Activated T-cell treated with anti-CD3 and anti-CD28 coated beads for 4 hours (primary cell): ENCODE measurements around the gene ARFGAP1.

Experiments used
- DNase-seq: peaks from one replicate; pipeline ENCODE4 v3.0.0-alpha.2; 2020

ARFGAP1 gene

GRCh38 chr20:63280929-63281545, 8.4 kb downstream of the ARFGAP1 start:
- DNase-seq, result no peak

- DNase-seq, result no peak
These were observed 9.4 kb downstream of the ARFGAP1 start for GRCh38 chr20:63281742-63282665.

DNA sequence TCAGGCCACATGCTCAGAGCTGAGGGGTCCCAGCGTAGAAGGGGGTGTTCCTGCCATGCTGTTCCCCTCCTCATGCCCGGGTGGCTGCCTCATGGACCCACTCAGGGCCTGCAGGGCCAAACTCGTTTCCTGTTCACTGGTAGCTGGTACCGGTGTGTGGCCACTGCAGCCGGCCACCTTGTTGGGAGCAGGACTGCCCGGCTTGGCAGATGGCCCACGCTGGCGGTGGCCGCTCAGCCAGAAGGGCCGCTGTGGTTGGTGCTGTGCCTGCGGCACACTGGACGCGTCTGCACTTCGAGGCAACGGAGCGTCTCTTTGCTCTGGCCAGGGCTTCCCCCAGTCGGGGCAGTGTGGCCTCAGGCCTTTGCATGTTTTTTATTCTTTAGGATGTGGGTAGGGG, 10.3 kb downstream of the ARFGAP1 start:
- no peak for DNase-seq

- DNase-seq, result no peak
These were observed 10.9 kb downstream of the ARFGAP1 start for GRCh38 chr20:63283397-63284082.

DNA sequence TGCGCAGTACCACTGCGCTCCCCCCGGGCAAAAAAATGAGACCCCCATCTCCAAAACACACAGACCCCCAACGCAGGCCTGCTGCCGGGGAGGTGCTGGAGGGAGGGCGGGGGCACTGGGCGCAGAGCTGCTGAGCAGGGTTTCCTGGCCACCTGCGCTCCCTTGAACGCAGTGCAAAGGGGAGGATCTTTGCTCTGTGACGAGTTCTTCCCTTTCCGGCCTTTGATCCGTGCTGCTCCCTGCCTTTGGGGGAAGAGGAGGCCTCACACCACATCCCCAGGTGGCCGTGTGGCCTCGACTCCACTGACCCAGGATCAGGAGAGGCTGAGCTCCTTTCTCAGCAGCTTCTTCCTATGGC, 11.4 kb downstream of the ARFGAP1 start:
- no peak for DNase-seq

DNA sequence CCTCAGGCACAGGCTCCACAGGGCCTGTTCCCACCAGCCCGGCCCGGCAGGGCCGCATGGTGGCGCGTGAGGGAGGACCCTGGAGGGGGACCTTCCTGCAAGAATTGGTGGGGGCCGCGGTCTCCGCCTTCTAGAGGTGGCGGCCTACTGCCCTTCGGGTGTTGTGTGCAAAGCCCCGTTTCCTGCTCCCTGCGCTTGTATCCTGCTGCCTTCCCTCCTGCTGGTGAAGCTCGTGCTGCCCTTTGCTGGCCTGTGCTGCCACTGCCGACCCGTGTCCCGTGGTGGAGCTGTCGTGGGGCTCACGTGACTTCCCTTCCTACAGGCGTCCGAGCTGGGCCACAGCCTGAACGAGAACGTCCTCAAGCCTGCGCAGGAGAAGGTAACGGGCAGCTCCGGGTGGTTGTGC, 11.9 kb downstream of the ARFGAP1 start:
- no peak for DNase-seq

- DNase-seq, result no peak
These were observed 12.4 kb downstream of the ARFGAP1 start for GRCh38 chr20:63284981-63285524.

DNA sequence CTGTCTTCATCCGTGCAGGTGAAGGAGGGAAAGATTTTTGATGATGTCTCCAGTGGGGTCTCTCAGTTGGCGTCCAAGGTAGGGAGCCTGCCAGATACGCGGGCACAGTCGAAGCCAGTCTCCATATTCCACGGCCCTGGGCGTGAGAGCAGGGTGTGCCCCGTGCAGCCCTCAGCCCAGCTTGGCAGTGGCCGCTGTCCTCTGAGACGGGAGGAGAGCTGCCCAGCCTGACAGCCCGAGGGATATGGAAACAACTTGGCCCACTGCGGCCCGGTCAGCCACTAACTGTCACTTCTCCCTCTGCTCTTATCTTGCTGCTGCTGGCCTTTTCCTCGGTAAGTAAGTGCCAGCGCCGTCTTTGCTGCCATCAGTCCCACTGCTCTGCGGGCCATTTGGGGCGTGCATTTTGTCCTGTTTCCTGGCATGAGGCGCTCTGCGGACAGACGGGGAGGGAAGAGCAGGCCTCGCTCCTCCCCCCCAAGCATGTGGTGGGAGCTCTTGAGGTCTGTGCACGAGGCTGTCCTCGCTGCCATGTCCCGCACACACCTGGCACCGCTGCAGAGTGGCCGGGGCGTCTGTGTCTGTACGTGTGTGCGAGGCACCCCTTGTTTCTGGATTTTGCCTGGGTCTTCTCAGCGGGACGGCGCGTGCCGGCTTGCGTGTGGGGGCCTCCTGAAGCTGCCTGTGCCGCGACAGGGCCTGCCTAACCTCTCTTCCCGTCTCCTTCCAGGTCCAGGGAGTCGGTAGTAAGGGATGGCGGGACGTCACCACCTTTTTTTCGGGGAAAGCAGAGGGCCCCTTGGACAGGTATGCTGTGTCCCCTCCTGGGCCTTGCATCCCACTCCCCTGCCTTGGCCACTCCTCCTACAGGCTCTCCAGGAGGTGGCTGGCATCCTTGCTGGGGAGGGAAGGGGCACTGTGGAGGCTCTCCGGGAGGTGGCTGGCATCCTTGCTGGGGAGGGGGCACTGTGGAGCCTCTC, 13.3 kb downstream of the ARFGAP1 start:
- DNase-seq, result no peak

- no peak for DNase-seq
These were observed 14.4 kb downstream of the ARFGAP1 start for GRCh38 chr20:63286781-63287696.

DNA sequence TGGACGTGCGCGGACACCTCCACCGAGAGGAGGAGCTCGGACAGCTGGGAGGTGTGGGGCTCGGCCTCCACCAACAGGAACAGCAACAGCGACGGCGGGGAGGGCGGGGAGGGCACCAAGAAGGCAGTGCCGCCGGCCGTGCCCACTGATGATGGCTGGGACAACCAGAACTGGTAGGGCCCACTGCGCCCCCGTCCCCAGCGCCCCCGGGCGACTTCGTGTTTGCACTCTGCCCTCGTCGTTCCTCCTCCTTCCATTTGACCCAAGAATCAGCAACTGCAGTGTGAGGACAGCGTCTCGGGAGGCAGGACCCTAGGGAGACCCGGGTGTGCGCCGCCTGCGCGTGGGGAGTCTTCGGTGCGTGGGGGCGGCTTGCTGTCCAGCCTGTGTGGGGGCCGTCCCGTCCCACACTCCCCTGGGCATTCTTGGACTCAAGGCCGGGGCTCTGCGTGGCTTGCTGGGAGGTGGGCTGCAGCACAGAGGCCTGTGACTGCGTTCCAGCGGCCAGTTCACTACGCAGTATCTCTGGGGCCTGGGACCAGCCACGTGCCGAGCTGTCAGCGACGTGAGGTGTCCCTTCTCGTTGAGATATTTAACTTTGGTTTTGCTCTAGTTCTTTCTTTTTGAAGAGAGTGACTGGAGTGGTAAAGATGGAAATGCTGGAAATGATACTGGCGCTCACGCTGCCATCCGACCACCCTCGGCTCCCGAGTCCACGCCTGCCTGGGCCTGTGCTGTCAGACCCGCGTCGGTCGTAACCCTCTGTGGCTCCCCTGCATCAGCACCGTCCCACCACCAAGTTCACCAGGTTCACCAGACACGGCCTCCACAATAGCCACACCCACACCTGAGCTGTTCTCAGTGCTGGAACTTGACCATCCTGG, 15.3 kb downstream of the ARFGAP1 start:
- no peak for DNase-seq

- no peak for DNase-seq
These were observed 16.1 kb downstream of the ARFGAP1 start for GRCh38 chr20:63288581-63289251.

DNA sequence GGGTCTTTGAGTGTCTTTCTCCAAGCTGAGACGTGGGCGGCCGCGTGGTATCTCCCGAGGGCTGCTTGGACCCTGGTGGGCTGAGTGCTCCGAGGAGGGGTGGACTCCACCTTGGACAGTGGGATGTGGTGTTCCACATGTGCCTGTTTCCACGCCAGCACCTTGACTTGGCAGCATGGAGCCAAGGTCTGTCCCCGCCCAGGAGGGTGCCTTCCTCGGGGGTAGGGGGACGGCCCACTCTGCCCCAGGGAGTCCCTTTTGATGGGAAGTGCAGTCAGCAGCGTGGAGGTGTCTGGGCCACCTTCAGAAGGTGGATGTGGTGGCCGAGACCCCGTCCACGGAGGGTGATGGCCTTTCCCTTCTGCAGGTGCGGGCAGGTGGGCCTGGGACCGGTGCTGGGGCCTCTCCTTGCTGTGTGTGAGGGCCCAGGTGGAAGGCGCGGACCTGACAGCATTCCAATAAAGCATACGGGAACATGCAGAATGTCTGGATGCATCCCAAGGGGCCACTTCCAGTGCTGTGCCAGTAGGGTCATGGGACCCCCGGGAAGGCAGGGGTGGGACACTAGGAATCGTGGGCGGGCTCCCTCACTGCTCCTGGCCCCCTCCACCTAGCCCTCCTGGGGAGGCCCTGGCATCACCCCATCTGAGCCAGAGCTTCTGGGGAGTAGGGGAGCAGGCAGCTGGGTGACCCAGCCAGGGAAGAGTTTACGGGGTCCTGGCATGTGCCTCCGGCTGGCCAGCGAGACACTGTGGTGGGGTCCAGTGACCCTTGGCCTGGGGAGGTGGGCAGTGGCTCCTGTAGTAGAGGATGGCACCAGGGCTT, 16.9 kb downstream of the ARFGAP1 start:
- no peak for DNase-seq

- DNase-seq, result no peak
These were observed 17.6 kb downstream of the ARFGAP1 start for GRCh38 chr20:63290136-63290676.

DNA sequence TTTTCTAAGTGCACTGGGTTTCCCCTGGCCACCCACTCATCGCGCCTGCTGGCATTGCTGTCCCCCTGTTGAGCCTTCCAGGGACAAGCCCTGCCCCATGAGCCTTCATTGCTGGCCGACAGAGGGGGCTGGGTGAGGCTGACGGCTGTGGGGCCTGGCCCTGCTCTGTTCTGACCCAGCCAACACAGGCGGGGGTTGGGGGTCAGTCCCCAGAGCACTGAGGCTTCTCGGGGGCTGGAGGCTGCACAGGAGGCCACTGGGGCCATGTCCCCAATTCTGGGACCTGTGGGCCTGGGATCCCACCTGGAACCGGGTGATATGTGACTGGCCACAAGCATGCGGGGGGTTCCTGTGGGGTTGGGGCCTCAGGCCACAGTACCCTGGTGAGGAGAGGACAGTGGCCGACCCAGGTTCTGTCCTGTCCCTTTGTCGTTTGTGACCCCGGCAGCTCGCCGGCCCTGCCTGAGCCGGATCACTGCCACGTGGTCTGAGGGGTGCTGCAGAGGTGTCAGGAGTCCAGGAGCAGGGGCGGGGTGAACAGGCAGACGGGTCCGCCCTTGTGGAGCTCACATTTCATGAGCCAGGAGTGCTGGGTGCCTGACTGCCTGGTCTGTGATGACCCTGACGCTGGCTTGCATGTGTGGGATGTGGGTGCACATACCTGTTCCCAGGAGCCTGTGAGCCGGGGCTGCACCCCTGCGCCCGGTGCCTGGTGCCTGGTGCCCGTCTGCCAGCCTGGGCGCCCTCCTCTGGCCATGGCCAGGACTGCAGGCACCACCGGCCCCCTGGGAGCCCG, 18.3 kb downstream of the ARFGAP1 start:
- peak; percentile 42 for DNase-seq

GRCh38 chr20:63291811-63292210, 19.2 kb downstream of the ARFGAP1 start:
- no peak for DNase-seq

DNA sequence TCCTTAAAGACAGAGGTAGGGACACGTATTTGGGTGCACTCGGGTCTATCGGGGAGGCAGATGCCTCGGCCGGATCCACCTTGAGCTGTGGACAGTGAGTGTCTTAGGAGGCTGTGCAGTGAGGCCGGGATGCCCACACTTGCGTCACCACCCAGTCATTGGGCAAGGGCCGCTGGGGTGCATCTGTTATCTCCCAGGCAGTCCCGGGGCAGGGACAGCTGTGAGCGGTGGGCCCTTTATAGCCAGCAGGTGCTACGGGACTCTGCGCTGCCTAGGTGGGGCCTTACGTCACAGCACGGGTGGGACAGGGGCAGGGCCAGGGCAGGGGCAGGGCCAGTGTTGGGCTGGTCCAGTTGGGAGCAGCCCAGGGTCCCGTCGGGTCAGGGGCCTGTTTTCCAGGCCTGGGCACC, 19.7 kb downstream of the ARFGAP1 start:
- DNase-seq, result no peak

GRCh38 chr20:63292904-63293303, 20.3 kb downstream of the ARFGAP1 start, which contains the start of gene COL20A1:
Gene COL20A1, plus strand, starts transcription at chr20:63293186. Its CDS starts 1,922 bp downstream, at chr20:63295108.
- DNase-seq, result no peak
